ENCODE data around the gene SLU7. TPM values are rescaled to one million over a fixed set of nuclear protein-coding genes. Genes with fewer than 3 reads are reported as not detected.

SLU7 gene
- polyA plus RNA-seq, 1 of the 3 experiments (the other 2 are of a cell fraction) = 22.3 TPM

- Histone ChIP-seq H3K9me2 (no peaks in the 10 kb centered on the region), H3K9me3 (no peaks in the 10 kb centered on the region), H4K20me1 (ENCODE audit: insufficient read depth) (no peaks in the 10 kb centered on the region), H3K27me3 (ENCODE audit: insufficient read depth) (no peaks in the 10 kb centered on the region), H3K79me2 (ENCODE audit: insufficient read depth) (no peaks in the 10 kb centered on the region), H3K4me2 (no peak overlapping the region), H3K4me3 (ENCODE audit: low read depth in 2 of 2, low read length in 1 of 2) (no peak overlapping the region), H2AFZ (ENCODE audit: low read depth) (no peak overlapping the region), H3K36me3 (replicated peaks in 1 of 2; ENCODE audit: control insufficient read depth in 1 of 2, insufficient read depth in 2 of 2, low read length in 1 of 2) (no peaks in the 10 kb centered on the region), H3F3A (replicated peaks; ENCODE audit: insufficient read depth) (no peaks in the 10 kb centered on the region), H3K27ac (ENCODE audit: low read depth in 2 of 2, low read length in 1 of 2) (no peak overlapping the region), H3K4me1 (ENCODE audit: control insufficient read depth in 1 of 2, insufficient read depth in 2 of 2, low read depth in 1 of 2, low read length in 1 of 2) (peaks cover 0 to 9% of the 10 kb centered on the region in 2 experiments; a peak in 2 of 4 replicates), H3K9ac (no peak overlapping the region)
- ChIA-PET CTCF (no interaction called here), POLR2A (no interaction called here)
- TF ChIP-seq JUND (IDR thresholded peaks at IDR 0.05) (no peak), FOXM1 (IDR thresholded peaks at IDR 0.05; ENCODE audit: low read depth) (no peak), CHD2 (IDR thresholded peaks at IDR 0.05; ENCODE audit: low read length, partially characterized antibody) (no peak), RAD21 (IDR thresholded peaks at IDR 0.05; ENCODE audit: low read length) (no peak), SIN3A (IDR thresholded peaks at IDR 0.05; ENCODE audit: borderline replicate concordance, low read depth, low read length) (no peak), REST (IDR thresholded peaks at IDR 0.05; ENCODE audit: low read depth, low read length) (no peak)
- TF ChIP-seq, protein P1, sequence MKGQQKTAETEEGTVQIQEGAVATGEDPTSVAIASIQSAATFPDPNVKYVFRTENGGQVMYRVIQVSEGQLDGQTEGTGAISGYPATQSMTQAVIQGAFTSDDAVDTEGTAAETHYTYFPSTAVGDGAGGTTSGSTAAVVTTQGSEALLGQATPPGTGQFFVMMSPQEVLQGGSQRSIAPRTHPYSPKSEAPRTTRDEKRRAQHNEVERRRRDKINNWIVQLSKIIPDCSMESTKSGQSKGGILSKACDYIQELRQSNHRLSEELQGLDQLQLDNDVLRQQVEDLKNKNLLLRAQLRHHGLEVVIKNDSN (IDR thresholded peaks at IDR 0.05; ENCODE audit: borderline replicate concordance, low read depth) = no peak
- TF ChIP-seq, protein P2, sequence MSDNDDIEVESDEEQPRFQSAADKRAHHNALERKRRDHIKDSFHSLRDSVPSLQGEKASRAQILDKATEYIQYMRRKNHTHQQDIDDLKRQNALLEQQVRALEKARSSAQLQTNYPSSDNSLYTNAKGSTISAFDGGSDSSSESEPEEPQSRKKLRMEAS (IDR thresholded peaks at IDR 0.05; ENCODE audit: low read depth) = no peak
- 76% methylated on average over 4 of the region's 4 CpGs for WGBS (ENCODE audit: low lambda C conversion rate)
- DNase-seq = no peak
Measured at GRCh38 chr5:160436017-160436416, 17.1 kb upstream of the SLU7 start.

DNA sequence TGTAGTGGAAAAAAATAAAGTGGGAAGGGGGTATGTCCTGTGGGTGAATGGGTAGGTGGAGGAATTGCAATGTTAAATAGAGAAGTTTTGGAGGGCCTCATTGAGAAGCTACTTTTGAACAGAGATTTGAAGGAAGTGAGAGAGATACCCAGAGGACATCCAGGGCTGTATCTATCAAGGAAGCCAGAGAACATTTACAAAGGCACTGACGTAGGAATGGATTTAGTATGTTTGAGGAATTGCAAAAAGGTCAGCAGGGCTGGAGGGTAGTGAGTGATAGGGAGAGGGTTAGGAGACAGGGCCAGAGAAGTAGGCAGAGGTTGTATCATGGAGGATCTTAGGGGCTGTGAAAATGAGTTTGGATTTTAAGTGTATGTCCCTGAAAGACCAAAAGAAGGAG, 16.7 kb upstream of the SLU7 start:
- no peak overlapping the region for H2AFZ ChIP-seq (ENCODE audit: low read depth)
- H3F3A ChIP-seq (replicated peaks; ENCODE audit: insufficient read depth) = peaks cover 3% of the 10 kb centered on the region
- no peaks in the 10 kb centered on the region for H4K20me1 ChIP-seq (ENCODE audit: insufficient read depth)
- no peaks in the 10 kb centered on the region for H3K27me3 ChIP-seq (ENCODE audit: insufficient read depth)
- H3K4me2 ChIP-seq = no peak overlapping the region
- no peaks in the 10 kb centered on the region for H3K36me3 ChIP-seq (replicated peaks in 1 of 2; ENCODE audit: control insufficient read depth in 1 of 2, insufficient read depth in 2 of 2, low read length in 1 of 2)
- no peak overlapping the region for H3K4me3 ChIP-seq (ENCODE audit: low read depth in 2 of 2, low read length in 1 of 2)
- no peak for TF ChIP-seq NRF1 (IDR thresholded peaks at IDR 0.05; ENCODE audit: low read depth, low read length)
- POLR2A ChIA-PET = no interaction called here
- no peak for DNase-seq
- H3K4me1 ChIP-seq (ENCODE audit: control insufficient read depth in 1 of 2, insufficient read depth in 2 of 2, low read depth in 1 of 2, low read length in 1 of 2) = peaks cover 0 to 9% of the 10 kb centered on the region in 2 experiments; a peak in 2 of 4 replicates
- no peaks in the 10 kb centered on the region for H3K9me2 ChIP-seq
- H3K9me3 ChIP-seq = no peaks in the 10 kb centered on the region
- no peak overlapping the region for H3K9ac ChIP-seq
- 78% methylated on average over 1 of the region's 1 CpG for WGBS (ENCODE audit: low lambda C conversion rate)
- H3K27ac ChIP-seq (ENCODE audit: low read depth in 2 of 2, low read length in 1 of 2) = no peak overlapping the region
- CTCF ChIA-PET = no interaction called here
- no peaks in the 10 kb centered on the region for H3K79me2 ChIP-seq (ENCODE audit: insufficient read depth)
